ENCODE results near the gene CFAP46. TPM values are rescaled to one million over a fixed set of nuclear protein-coding genes. Genes with fewer than 3 reads are reported as not detected.
"Not testable (repeated sequence)": the region's sequence is repeated elsewhere in the genome, so short reads cannot be mapped to it uniquely, and the experiment has no call there.

The CFAP46 gene
- total RNA-seq, 1 experiment from 2014 or later: 1.6 TPM

GRCh38 chr10:132827423-132827789 is 115.0 kb downstream of the CFAP46 start:
- no peak overlapping the region for H3K4me3 ChIP-seq (ENCODE audit: low read depth in 2 of 2, low read length in 2 of 2)
- H3K9me3 ChIP-seq (ENCODE audit: control insufficient read depth, insufficient read depth, low read depth, low read length): no peaks in the 10 kb centered on the region
- DNase-seq (ENCODE audit: low read depth, low spot score) (no peak), ATAC-seq (no peak)
- no TSS peak for BruUV-seq (replicated peaks)
- peaks cover 19% of the 10 kb centered on the region for H3K27me3 ChIP-seq (ENCODE audit: control insufficient read depth, insufficient read depth, low read length)
- in situ Hi-C loops (cut with HindIII; ENCODE audit: low pct_unique_long_range_greater_than_20kb, low sequenced_read_pairs) (no loop called here), intact Hi-C loops (cut with micrococcal nuclease; ENCODE audit: unreplicated experiment) (no loop called here)
- POLR2A ChIA-PET: no interaction called here
- no peak overlapping the region for H3K27ac ChIP-seq (ENCODE audit: low read length)
- H3K36me3 ChIP-seq (ENCODE audit: control insufficient read depth, insufficient read depth, low read length): no peaks in the 10 kb centered on the region
- no peaks in the 10 kb centered on the region for H3K4me1 ChIP-seq (ENCODE audit: control insufficient read depth, insufficient read depth, low read length)
- no peak for TF ChIP-seq POLR2AphosphoS5 (IDR thresholded peaks at IDR 0.05; ENCODE audit: low read depth, low read length)
- TF ChIP-seq CTCF (IDR thresholded peaks at IDR 0.05): no peak
- CTCF ChIA-PET: no interaction called here

GRCh38 chr10:132826524-132827422 is 115.6 kb downstream of the CFAP46 start:
- POLR2A ChIA-PET: no interaction called here
- DNase-seq (ENCODE audit: low read depth, low spot score) (no peak), ATAC-seq (no peak)
- Histone ChIP-seq H3K36me3 (ENCODE audit: control insufficient read depth, insufficient read depth, low read length) (no peaks in the 10 kb centered on the region), H3K9me3 (ENCODE audit: control insufficient read depth, insufficient read depth, low read depth, low read length) (no peaks in the 10 kb centered on the region), H3K4me3 (ENCODE audit: low read depth in 2 of 2, low read length in 2 of 2) (no peak overlapping the region), H3K27me3 (ENCODE audit: control insufficient read depth, insufficient read depth, low read length) (peaks cover 13% of the 10 kb centered on the region), H3K4me1 (ENCODE audit: control insufficient read depth, insufficient read depth, low read length) (no peaks in the 10 kb centered on the region), H3K27ac (ENCODE audit: low read length) (no peak overlapping the region)
- TF ChIP-seq TCF7L2 (IDR thresholded peaks at IDR 0.05; ENCODE audit: low read depth, low read length): no peak
- no peak for TF ChIP-seq POLR2AphosphoS5 (IDR thresholded peaks at IDR 0.05; ENCODE audit: low read depth, low read length)
- no peak for TF ChIP-seq REST (IDR thresholded peaks at IDR 0.05; ENCODE audit: insufficient read depth in 1 of 2, low read depth in 2 of 2, low read length in 1 of 2)
- TF ChIP-seq CTCF (IDR thresholded peaks at IDR 0.05): no peak
- no peak for TF ChIP-seq SIN3A (IDR thresholded peaks at IDR 0.05; ENCODE audit: borderline replicate concordance, insufficient read depth, low read depth, low read length)
- CTCF ChIA-PET: no interaction called here
- intact Hi-C loops (cut with micrococcal nuclease; ENCODE audit: unreplicated experiment) (no loop called here), in situ Hi-C loops (cut with HindIII; ENCODE audit: low pct_unique_long_range_greater_than_20kb, low sequenced_read_pairs) (no loop called here)
- no TSS peak for BruUV-seq (replicated peaks)

- H3K36me3 ChIP-seq (ENCODE audit: control insufficient read depth, insufficient read depth, low read length); intact Hi-C loops (cut with micrococcal nuclease; ENCODE audit: unreplicated experiment); in situ Hi-C loops (cut with HindIII; ENCODE audit: low pct_unique_long_range_greater_than_20kb, low sequenced_read_pairs); H3K27ac ChIP-seq (ENCODE audit: low read length); DNase-seq (ENCODE audit: low read depth, low spot score); H3K9me3 ChIP-seq (ENCODE audit: control insufficient read depth, insufficient read depth, low read depth, low read length); H3K4me3 ChIP-seq (ENCODE audit: low read depth in 2 of 2, low read length in 2 of 2); POLR2A ChIA-PET; H3K27me3 ChIP-seq (ENCODE audit: control insufficient read depth, insufficient read depth, low read length); H3K4me1 ChIP-seq (ENCODE audit: control insufficient read depth, insufficient read depth, low read length); ATAC-seq; CTCF ChIA-PET; BruUV-seq (replicated peaks): not testable (repeated sequence)
Measured at GRCh38 chr10:132825783-132826523, 116.4 kb downstream of the CFAP46 start.

All from Panc1 (cell line).